ENCODE measurements around the gene PPBP.

PPBP gene

DNA sequence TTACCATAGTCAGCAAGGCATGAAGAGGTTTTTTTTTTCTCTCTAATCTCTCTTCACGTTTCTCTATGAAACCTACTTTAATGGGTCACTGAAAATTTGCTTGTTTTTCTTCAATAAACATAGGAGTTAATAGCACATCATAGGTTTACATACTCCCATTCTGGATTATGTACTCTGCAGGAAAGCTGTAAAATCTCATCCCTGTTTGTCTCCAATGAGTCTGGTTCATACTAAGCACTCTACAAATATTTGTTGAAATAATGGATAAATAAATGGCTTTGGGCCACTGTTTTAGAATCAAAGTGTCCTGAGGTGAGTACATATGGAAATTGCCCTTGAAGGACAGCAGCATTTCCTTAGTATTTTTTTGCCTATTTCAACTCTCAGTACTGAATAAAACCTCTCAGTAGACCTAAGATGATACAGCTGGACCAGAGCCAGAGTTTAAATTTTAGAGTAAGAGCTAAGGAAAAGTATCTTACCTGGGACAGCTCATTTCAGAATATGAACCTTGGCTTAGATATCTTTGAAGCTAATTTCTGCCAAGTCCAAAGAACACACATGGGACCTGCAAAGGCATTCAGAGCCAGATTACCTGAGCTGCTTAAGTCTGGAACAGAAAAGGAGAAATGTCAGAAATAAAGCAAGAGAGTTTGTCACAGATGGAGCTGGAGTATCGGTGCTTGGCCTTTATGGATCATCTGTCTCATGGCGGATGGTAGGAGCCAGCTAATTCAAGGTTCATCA lies 40.6 kb downstream of the PPBP start:
- DNase-seq: no peak

DNA sequence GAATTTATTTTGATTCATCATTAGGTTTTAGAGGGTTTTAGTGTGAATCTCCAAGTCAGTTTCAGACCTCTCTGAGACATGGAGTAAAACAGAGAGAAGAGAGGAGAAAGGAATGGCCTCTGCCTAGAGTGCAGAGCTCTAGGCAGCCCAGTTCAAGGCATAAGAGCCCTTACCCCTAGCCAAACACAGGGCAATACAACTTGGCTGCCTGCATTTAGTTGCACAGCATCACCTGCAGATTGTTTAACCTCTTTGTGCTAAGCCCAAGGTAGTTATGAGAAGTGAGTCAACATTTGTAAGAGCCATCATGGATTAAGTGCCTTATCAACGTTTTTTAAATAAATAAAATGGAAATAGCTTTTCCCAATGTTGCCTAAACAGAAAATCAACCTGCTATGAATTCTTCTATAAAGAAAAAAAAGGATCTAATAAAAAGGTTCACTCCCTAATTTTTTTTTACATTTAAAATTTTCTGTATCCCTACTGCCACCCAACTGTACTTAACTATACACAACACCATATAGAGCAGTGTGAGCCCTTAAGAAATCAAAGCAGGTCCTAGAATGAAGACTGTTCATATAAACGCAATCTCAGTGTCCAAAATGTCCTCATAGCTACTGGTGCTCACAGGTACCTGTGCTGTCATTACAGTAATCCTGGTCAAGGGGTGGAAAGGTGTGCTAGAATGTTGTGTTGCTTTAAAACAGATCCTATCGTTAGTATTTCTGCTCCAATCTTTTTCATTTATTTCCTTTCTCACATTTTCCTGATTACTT lies 42.1 kb downstream of the PPBP start:
- DNase-seq: no peak

DNA sequence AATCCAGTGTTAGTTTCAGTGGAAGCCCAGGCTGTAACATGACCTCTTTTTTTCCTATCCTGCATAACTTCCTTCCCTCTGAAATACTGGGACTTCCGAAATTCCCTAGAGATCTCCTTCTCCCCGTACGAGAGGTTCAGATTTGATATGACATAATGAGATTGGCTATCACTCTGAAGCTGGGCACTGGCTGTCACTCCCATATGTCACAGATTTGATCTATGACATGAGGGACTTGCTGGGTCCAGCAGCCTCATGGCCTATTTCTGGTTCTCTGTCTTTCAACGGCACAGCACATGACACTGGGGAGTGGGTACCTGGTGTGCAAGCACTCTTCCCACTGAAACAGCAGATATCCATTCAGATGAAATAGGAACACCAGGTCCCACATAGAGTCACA lies 42.9 kb downstream of the PPBP start:
- no peak for DNase-seq

DNA sequence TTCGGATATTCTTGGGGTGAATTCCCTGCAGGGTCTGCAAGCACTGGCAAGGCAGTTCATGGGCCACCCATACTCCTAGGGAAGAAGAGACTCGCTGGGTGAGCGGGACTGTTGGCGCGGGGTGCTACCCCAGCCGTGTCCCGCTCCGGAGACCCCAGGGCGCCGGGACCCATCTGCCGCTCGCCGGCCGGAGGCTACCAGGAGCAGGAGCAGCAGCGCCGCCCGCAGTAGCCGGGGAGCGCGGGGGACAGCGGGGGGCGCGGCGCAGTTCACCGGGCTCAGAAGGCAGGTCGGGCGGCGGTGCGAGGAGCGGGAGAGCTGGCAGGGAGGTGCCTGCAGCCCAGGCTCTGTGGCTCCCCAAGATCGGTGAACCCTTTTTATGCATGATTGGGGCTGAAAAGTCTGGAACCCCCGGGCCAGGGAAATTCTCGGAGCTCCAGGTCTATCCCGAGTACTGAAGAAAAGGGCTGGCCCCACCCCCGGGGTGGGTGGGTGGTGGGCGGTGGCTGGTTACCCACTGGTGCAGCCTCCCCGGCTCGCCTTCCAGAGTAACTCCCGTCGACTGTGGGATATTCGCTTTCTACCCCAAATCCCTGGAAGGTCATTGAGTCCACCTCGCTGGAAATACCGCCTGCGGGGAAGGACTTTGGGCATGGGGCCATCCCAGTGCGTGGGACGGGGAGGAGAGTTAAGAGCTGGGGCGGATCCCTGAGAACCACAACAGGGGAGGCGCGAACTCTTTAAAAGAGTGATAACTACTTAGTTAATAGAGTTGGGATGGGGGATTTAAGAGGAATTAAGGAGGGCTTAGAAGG lies 43.7 kb downstream of the PPBP start:
- no peak for DNase-seq

DNA sequence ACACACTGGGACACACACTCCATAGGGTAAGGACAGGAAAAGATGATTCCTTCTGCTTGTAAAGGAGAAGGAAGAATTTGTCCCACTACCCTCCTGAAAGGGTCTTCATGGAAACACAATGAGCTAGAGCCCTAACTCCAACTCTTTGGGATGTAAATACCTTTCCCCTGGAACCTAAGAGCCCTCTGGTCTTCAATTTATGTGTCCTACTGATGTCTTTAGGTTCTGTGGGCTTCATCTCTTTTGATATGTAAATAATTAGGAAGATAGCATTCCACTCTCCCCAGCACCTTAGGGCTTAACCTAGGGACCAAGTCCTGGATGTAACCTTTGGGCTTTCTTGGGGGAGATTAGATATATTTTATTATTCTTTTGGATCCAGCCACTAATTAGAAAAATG lies 44.4 kb downstream of the PPBP start:
- no peak for DNase-seq

DNA sequence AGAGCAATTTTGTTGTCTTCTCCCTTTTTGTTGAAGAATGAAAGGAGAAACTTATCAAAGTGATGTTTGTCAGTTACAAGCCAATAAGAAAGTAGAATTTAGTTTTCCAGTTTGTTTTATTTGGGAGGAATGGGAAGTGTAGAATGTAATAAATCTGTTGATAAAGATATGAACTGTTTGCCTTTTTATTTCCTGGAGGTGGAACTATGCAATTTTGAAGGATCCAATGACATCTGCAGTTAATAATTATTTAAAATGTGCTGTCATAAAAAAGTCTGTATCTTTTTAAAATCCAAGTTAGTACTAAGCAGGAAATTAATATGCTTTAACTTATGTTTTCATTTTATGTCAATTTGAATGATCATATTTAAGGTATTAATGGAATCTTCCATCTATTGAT lies 51.0 kb downstream of the PPBP start:
- DNase-seq: no peak

All from GDM1 (cell line).